ENCODE measurements around the gene LETM1. TPM values are rescaled to one million over a fixed set of nuclear protein-coding genes. Genes with fewer than 3 reads are reported as not detected.

The LETM1 gene
- total and polyA plus RNA-seq, 2 donors from 2014 or later = 20.0 to 46.4 TPM

DNA sequence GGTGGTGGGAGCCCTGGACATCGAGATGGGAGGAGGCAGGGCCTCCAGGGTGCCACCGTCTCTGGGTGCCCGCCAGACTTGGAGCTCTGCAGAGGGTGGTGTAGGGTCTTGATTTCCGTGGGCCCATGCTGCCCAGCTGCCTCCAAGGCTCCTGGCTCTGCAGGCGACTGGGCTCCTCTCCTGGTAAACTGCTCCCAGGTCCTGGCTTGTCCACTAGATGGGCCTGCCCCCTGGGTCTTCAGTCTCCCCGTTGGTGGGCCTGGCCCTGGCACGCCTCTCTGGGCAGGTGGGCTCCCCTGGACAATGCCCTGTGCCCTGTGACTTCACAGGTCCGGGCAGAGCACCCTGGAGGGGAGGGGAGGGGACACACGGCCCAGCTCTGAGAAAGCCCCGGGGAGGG, 55.2 kb downstream of the LETM1 start:
- Histone ChIP-seq H3K36me3 (ENCODE audit: control insufficient read depth in 2 of 3, insufficient read depth in 3 of 3, low read length in 3 of 3) (peaks cover 0 to 2% (median 0%) of the 10 kb centered on the region in 3 donors), H3K9ac (ENCODE audit: low read length in 3 of 3) (no peak overlapping the region), H3K27me3 (ENCODE audit: control insufficient read depth, insufficient read depth, low read length) (no peaks in the 10 kb centered on the region), H3K4me3 (ENCODE audit: low read length in 3 of 3) (no peak overlapping the region), H3K4me1 (ENCODE audit: control insufficient read depth in 2 of 3, insufficient read depth in 2 of 3, low read depth in 1 of 3, low read length in 3 of 3) (peaks cover 0 to 15% (median 0%) of the 10 kb centered on the region in 3 donors), H3K27ac (ENCODE audit: low read depth in 2 of 2, low read length in 2 of 2) (no peak overlapping the region), H3K9me3 (ENCODE audit: control insufficient read depth in 2 of 3, insufficient read depth in 1 of 3, low read length in 3 of 3) (no peaks in the 10 kb centered on the region)
- TF ChIP-seq, protein P1, sequence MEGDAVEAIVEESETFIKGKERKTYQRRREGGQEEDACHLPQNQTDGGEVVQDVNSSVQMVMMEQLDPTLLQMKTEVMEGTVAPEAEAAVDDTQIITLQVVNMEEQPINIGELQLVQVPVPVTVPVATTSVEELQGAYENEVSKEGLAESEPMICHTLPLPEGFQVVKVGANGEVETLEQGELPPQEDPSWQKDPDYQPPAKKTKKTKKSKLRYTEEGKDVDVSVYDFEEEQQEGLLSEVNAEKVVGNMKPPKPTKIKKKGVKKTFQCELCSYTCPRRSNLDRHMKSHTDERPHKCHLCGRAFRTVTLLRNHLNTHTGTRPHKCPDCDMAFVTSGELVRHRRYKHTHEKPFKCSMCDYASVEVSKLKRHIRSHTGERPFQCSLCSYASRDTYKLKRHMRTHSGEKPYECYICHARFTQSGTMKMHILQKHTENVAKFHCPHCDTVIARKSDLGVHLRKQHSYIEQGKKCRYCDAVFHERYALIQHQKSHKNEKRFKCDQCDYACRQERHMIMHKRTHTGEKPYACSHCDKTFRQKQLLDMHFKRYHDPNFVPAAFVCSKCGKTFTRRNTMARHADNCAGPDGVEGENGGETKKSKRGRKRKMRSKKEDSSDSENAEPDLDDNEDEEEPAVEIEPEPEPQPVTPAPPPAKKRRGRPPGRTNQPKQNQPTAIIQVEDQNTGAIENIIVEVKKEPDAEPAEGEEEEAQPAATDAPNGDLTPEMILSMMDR (IDR thresholded peaks at IDR 0.05; ENCODE audit: borderline replicate concordance, extremely low read depth, insufficient read depth) = no peak
- FAIRE-seq (no peak), DNase-seq (no peak)
- intact Hi-C loops (cut with DNase I) = no loop called here

DNA sequence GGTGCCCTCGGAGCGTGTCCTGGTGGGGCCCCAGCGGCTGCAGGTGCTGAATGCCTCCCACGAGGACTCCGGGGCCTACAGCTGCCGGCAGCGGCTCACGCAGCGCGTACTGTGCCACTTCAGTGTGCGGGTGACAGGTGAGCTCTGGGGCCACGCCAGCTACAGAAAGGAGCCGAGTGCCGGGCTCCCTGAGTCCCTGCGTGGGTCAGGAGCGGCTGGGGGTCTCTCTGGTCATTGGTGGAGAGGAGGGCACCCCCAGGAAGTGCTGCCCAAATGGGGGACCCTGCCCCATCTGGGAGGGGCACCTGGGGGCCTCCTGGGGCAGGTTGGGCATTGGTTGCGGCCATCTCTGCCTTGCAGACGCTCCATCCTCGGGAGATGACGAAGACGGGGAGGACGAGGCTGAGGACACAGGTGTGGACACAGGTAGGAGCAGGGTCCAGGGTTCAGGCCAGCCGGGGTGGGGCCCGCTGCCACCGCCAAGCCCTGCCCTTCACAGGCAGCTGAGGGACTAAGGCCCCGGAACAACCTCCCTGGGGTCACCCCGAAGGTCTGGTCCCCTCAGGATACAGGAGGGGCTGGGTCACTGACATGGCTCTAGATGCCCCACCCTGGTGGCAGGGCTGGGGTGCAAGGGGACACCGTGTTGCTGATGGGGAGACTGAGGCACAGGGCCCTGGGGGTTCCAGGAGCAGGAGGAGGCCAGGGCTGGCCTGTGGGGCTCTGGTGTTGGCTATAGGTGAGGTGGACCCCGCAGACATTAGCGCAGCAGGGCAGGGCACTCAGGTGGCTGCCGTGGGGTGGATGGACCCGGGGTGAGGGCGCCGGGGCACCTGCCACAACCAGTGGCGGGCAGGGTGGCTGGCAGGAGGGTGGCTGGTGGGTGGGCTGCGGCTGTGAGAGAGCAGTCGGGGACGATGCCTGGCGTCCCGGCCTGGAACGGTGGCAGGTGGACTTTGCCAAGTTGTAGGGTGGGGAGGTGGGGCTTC, 56.3 kb downstream of the LETM1 start:
- Histone ChIP-seq H3K9me3 (ENCODE audit: control insufficient read depth in 2 of 3, insufficient read depth in 1 of 3, low read length in 3 of 3) (no peaks in the 10 kb centered on the region), H3K36me3 (ENCODE audit: control insufficient read depth in 2 of 3, insufficient read depth in 3 of 3, low read length in 3 of 3) (peaks cover 0 to 2% (median 0%) of the 10 kb centered on the region in 3 donors), H3K27ac (ENCODE audit: low read depth in 2 of 2, low read length in 2 of 2) (no peak overlapping the region), H3K4me3 (ENCODE audit: low read length in 3 of 3) (no peak overlapping the region), H3K9ac (ENCODE audit: low read length in 3 of 3) (no peak overlapping the region), H3K27me3 (ENCODE audit: control insufficient read depth, insufficient read depth, low read length) (no peaks in the 10 kb centered on the region), H3K4me1 (ENCODE audit: control insufficient read depth in 2 of 3, insufficient read depth in 2 of 3, low read depth in 1 of 3, low read length in 3 of 3) (peaks cover 0 to 18% (median 0%) of the 10 kb centered on the region in 3 donors)
- intact Hi-C loops (cut with DNase I) = no loop called here
- TF ChIP-seq, protein P1 (IDR thresholded peaks at IDR 0.05; ENCODE audit: borderline replicate concordance, extremely low read depth, insufficient read depth) = no peak
- DNase-seq (no peak), FAIRE-seq (no peak)

GRCh38 chr4:1798580-1799386, 57.2 kb downstream of the LETM1 start:
- FAIRE-seq (no peak), DNase-seq (peak in 1 of 5 donors; percentile 52)
- TF ChIP-seq, protein P1 (IDR thresholded peaks at IDR 0.05; ENCODE audit: borderline replicate concordance, extremely low read depth, insufficient read depth) = no peak
- Histone ChIP-seq H3K9me3 (ENCODE audit: control insufficient read depth in 2 of 3, insufficient read depth in 1 of 3, low read length in 3 of 3) (no peaks in the 10 kb centered on the region), H3K9ac (ENCODE audit: low read length in 3 of 3) (no peak overlapping the region), H3K36me3 (ENCODE audit: control insufficient read depth in 2 of 3, insufficient read depth in 3 of 3, low read length in 3 of 3) (peaks cover 0 to 2% (median 0%) of the 10 kb centered on the region in 3 donors), H3K4me1 (ENCODE audit: control insufficient read depth in 2 of 3, insufficient read depth in 2 of 3, low read depth in 1 of 3, low read length in 3 of 3) (peaks cover 0 to 18% (median 0%) of the 10 kb centered on the region in 3 donors), H3K27me3 (ENCODE audit: control insufficient read depth, insufficient read depth, low read length) (no peaks in the 10 kb centered on the region), H3K4me3 (ENCODE audit: low read length in 3 of 3) (no peak overlapping the region), H3K27ac (ENCODE audit: low read depth in 2 of 2, low read length in 2 of 2) (no peak overlapping the region)
- intact Hi-C loops (cut with DNase I) = no loop called here

Measured in kidney (tissue), 14 donors.